ACC112 (cell line): Measurements from ENCODE around the gene GPATCH2L.
A peak's percentile ranks its signal among the peaks of the same experiment; 100 is the strongest.

Experiments used
- H2AFZ ChIP-seq: fragments of 200-600 bp; sonication (generic); one replicate; pipeline ENCODE4 v1.6.0; 2017; ENCODE audit warnings: antibody characterized with exemption, low read length; ENCODE audit not compliant: unreplicated experiment
- H3K27ac ChIP-seq: fragments of 200-600 bp; sonication (generic); 2 replicates; pipeline ENCODE4 v1.5.1; 2014; ENCODE audit warnings: low read depth, mild to moderate bottlenecking, antibody characterized with exemption, low read length, moderate library complexity
- H3K27me3 ChIP-seq: fragments of 200-600 bp; sonication (generic); 2 replicates; pipeline ENCODE4 v1.6.1; 2014; ENCODE audit warnings: mild to moderate bottlenecking, antibody characterized with exemption, low read length, moderate library complexity, mixed read lengths; ENCODE audit not compliant: insufficient read depth
- H3K36me3 ChIP-seq: fragments of 200-600 bp; sonication (generic); 2 replicates; pipeline ENCODE4 v1.6.1; 2016; ENCODE audit warnings: mild to moderate bottlenecking, antibody characterized with exemption, low read length, moderate library complexity, mixed read lengths; ENCODE audit not compliant: insufficient read depth
- H3K4me1 ChIP-seq: fragments of 200-600 bp; sonication (generic); one replicate; pipeline ENCODE4 v1.6.1; 2016; ENCODE audit warnings: low read length, mixed read lengths; ENCODE audit not compliant: insufficient read depth, unreplicated experiment, control insufficient read depth
- H3K4me3 ChIP-seq: fragments of 200-600 bp; sonication (generic); 2 replicates; pipeline ENCODE4 v1.5.1; 2014; ENCODE audit warnings: mild to moderate bottlenecking, low read depth, low read length
- H3K79me2 ChIP-seq: fragments of 200-600 bp; sonication (generic); one replicate; pipeline ENCODE4 v1.6.0; 2016; ENCODE audit warnings: low read length; ENCODE audit not compliant: control insufficient read depth, unreplicated experiment, insufficient read depth

The GPATCH2L gene

GRCh38 chr14:76169776-76170175, 18.1 kb downstream of the GPATCH2L start:
- H3K27ac ChIP-seq = no peak overlapping the region
- H3K36me3 ChIP-seq = peaks cover 39% of the 10 kb centered on the region
- H2AFZ ChIP-seq = no peak overlapping the region
- H3K27me3 ChIP-seq = no peaks in the 10 kb centered on the region
- H3K4me1 ChIP-seq = no peaks in the 10 kb centered on the region
- peaks cover 28% of the 10 kb centered on the region for H3K79me2 ChIP-seq
- no peak overlapping the region for H3K4me3 ChIP-seq

GRCh38 chr14:76174982-76175381, 23.3 kb downstream of the GPATCH2L start:
- Histone ChIP-seq H3K36me3 (peaks cover 39% of the 10 kb centered on the region), H3K4me1 (no peaks in the 10 kb centered on the region), H2AFZ (no peak overlapping the region), H3K27ac (no peak overlapping the region), H3K79me2 (peaks cover 5% of the 10 kb centered on the region), H3K27me3 (no peaks in the 10 kb centered on the region), H3K4me3 (no peak overlapping the region)

GRCh38 chr14:76175942-76176341, 24.2 kb downstream of the GPATCH2L start:
- no peak overlapping the region for H3K4me3 ChIP-seq
- no peaks in the 10 kb centered on the region for H3K27me3 ChIP-seq
- H2AFZ ChIP-seq = no peak overlapping the region
- no peaks in the 10 kb centered on the region for H3K4me1 ChIP-seq
- H3K36me3 ChIP-seq = peaks cover 47% of the 10 kb centered on the region
- no peaks in the 10 kb centered on the region for H3K79me2 ChIP-seq
- H3K27ac ChIP-seq = no peak overlapping the region

GRCh38 chr14:76181546-76181945, 29.8 kb downstream of the GPATCH2L start:
- Histone ChIP-seq H3K27me3 (no peaks in the 10 kb centered on the region), H3K4me1 (no peaks in the 10 kb centered on the region), H2AFZ (no peak overlapping the region), H3K4me3 (no peak overlapping the region), H3K27ac (no peak overlapping the region), H3K36me3 (peaks cover 33% of the 10 kb centered on the region), H3K79me2 (peaks cover 21% of the 10 kb centered on the region)

GRCh38 chr14:76186308-76187027, 34.7 kb downstream of the GPATCH2L start:
- Histone ChIP-seq H3K27me3 (no peaks in the 10 kb centered on the region), H3K36me3 (peaks cover 13% of the 10 kb centered on the region), H3K4me1 (no peaks in the 10 kb centered on the region), H3K4me3 (no peak overlapping the region), H3K79me2 (peaks cover 25% of the 10 kb centered on the region), H2AFZ (no peak overlapping the region), H3K27ac (no peak overlapping the region)

- H3K4me3 ChIP-seq = no peak overlapping the region
- peaks cover 4% of the 10 kb centered on the region for H3K79me2 ChIP-seq
- H3K27ac ChIP-seq = no peak overlapping the region
- no peaks in the 10 kb centered on the region for H3K27me3 ChIP-seq
- no peaks in the 10 kb centered on the region for H3K4me1 ChIP-seq
- H3K36me3 ChIP-seq = peaks cover 24% of the 10 kb centered on the region
- no peak overlapping the region for H2AFZ ChIP-seq
These were observed 39.6 kb downstream of the GPATCH2L start for GRCh38 chr14:76191297-76191696.

- H3K4me3 ChIP-seq = no peak overlapping the region
- peaks cover 31% of the 10 kb centered on the region for H3K36me3 ChIP-seq
- H2AFZ ChIP-seq = no peak overlapping the region
- H3K27me3 ChIP-seq = no peaks in the 10 kb centered on the region
- peaks cover 4% of the 10 kb centered on the region for H3K79me2 ChIP-seq
- no peak overlapping the region for H3K27ac ChIP-seq
- H3K4me1 ChIP-seq = no peaks in the 10 kb centered on the region
These were observed 42.0 kb downstream of the GPATCH2L start for GRCh38 chr14:76193696-76194095.

- Histone ChIP-seq H3K27ac (no peak overlapping the region), H3K4me1 (no peaks in the 10 kb centered on the region), H3K27me3 (no peaks in the 10 kb centered on the region), H2AFZ (no peak overlapping the region), H3K36me3 (peaks cover 31% of the 10 kb centered on the region), H3K79me2 (peaks cover 4% of the 10 kb centered on the region), H3K4me3 (no peak overlapping the region)
These were observed 42.6 kb downstream of the GPATCH2L start for GRCh38 chr14:76194327-76194726.

GRCh38 chr14:76195003-76195402, 43.3 kb downstream of the GPATCH2L start:
- no peak overlapping the region for H3K4me3 ChIP-seq
- H3K36me3 ChIP-seq = peaks cover 37% of the 10 kb centered on the region
- no peak overlapping the region for H2AFZ ChIP-seq
- no peak overlapping the region for H3K27ac ChIP-seq
- no peaks in the 10 kb centered on the region for H3K4me1 ChIP-seq
- H3K27me3 ChIP-seq = no peaks in the 10 kb centered on the region
- H3K79me2 ChIP-seq = peaks cover 1% of the 10 kb centered on the region

GRCh38 chr14:76196980-76197695, 45.4 kb downstream of the GPATCH2L start:
- H2AFZ ChIP-seq = no peak overlapping the region
- peaks cover 12% of the 10 kb centered on the region for H3K4me1 ChIP-seq
- no peak overlapping the region for H3K4me3 ChIP-seq
- H3K27me3 ChIP-seq = no peaks in the 10 kb centered on the region
- no peak overlapping the region for H3K27ac ChIP-seq
- peaks cover 42% of the 10 kb centered on the region for H3K36me3 ChIP-seq
- H3K79me2 ChIP-seq = no peaks in the 10 kb centered on the region

GRCh38 chr14:76201162-76201561, 49.4 kb downstream of the GPATCH2L start:
- H3K27ac ChIP-seq = peak overlapping the region; percentile 94
- H3K4me1 ChIP-seq = peaks cover 30% of the 10 kb centered on the region
- no peak overlapping the region for H3K4me3 ChIP-seq
- H2AFZ ChIP-seq = no peak overlapping the region
- no peaks in the 10 kb centered on the region for H3K27me3 ChIP-seq
- H3K36me3 ChIP-seq = peaks cover 28% of the 10 kb centered on the region
- peaks cover 3% of the 10 kb centered on the region for H3K79me2 ChIP-seq
